H9 (cell line): ENCODE data around the gene TMEM200A. TPM values are rescaled to one million over a fixed set of nuclear protein-coding genes. Genes with fewer than 3 reads are reported as not detected.

Experiments used
- DNase-seq: peaks from one replicate; pipeline ENCODE4 v3.0.0-alpha.2; 2017
- H2AFZ ChIP-seq: one replicate; pipeline ENCODE4 v1.6.1; 2013; ENCODE audit warnings: mild to moderate bottlenecking, low read length, control low read depth, moderate library complexity
- H2AK5ac ChIP-seq: 2 replicates; pipeline ENCODE4 v1.6.1; 2013; ENCODE audit warnings: low read length, control low read depth, mixed read lengths; ENCODE audit not compliant: insufficient read length
- H2BK120ac ChIP-seq: one replicate; pipeline ENCODE4 v1.6.1; 2013; ENCODE audit warnings: low read depth, mild to moderate bottlenecking, low read length, control low read depth, inconsistent platforms; ENCODE audit not compliant: poor library complexity, severe bottlenecking
- H2BK12ac ChIP-seq: 2 replicates; pipeline ENCODE4 v1.6.1; 2013; ENCODE audit warnings: low read length, control low read depth, mixed read lengths, low read depth; ENCODE audit not compliant: insufficient read length
- H2BK15ac ChIP-seq: 2 replicates; pipeline ENCODE4 v1.6.1; 2013; ENCODE audit warnings: low read depth, low read length, control low read depth
- H2BK20ac ChIP-seq: one replicate; pipeline ENCODE4 v1.6.1; 2013; ENCODE audit warnings: low read depth, mild to moderate bottlenecking, low read length, control low read depth, inconsistent platforms; ENCODE audit not compliant: poor library complexity, severe bottlenecking
- H2BK5ac ChIP-seq: 2 replicates; pipeline ENCODE4 v1.6.1; 2013; ENCODE audit warnings: low read length, control low read depth, mixed read lengths; ENCODE audit not compliant: insufficient read length
- H3K14ac ChIP-seq: 2 replicates; pipeline ENCODE4 v1.6.1; 2013; ENCODE audit warnings: low read length, control low read depth; ENCODE audit not compliant: insufficient read depth
- H3K18ac ChIP-seq: 2 replicates; pipeline ENCODE4 v1.6.1; 2013; ENCODE audit warnings: low read depth, mild to moderate bottlenecking, mixed read lengths, low read length, control low read depth; ENCODE audit not compliant: insufficient read length
- H3K23ac ChIP-seq: 2 replicates; pipeline ENCODE4 v1.6.1; 2013; ENCODE audit warnings: low read length, control low read depth, mixed read lengths, low read depth; ENCODE audit not compliant: insufficient read length
- H3K23me2 ChIP-seq: 2 replicates; pipeline ENCODE4 v1.6.1; 2013; ENCODE audit warnings: low read depth, mild to moderate bottlenecking, mixed read lengths, low read length, control low read depth; ENCODE audit not compliant: insufficient read length, poor library complexity, severe bottlenecking
- H3K27ac ChIP-seq: 2 replicates; pipeline ENCODE4 v1.5.1; 2013; ENCODE audit warnings: low read length, control low read depth, mixed read lengths, low read depth; ENCODE audit not compliant: insufficient read length
- H3K27me3 ChIP-seq: 2 replicates; pipeline ENCODE4 v1.6.1; 2013; ENCODE audit warnings: low read length, control low read depth, inconsistent platforms; ENCODE audit not compliant: insufficient read depth
- H3K4ac ChIP-seq: 2 replicates; pipeline ENCODE4 v1.6.1; 2013; ENCODE audit warnings: low read depth, mild to moderate bottlenecking, control low read depth, inconsistent platforms, low read length, moderate library complexity
- H3K4me1 ChIP-seq: 2 replicates; pipeline ENCODE4 v1.6.1; 2013; ENCODE audit warnings: low read length, control low read depth, inconsistent platforms; ENCODE audit not compliant: insufficient read depth
- H3K4me2 ChIP-seq: 2 replicates; pipeline ENCODE4 v1.6.1; 2013; ENCODE audit warnings: low read length, control low read depth, mixed read lengths; ENCODE audit not compliant: insufficient read length, insufficient read depth
- H3K56ac ChIP-seq: 2 replicates; pipeline ENCODE4 v1.6.1; 2013; ENCODE audit warnings: low read depth, mild to moderate bottlenecking, mixed read lengths, low read length, control low read depth; ENCODE audit not compliant: insufficient read length
- H3K79me1 ChIP-seq: 2 replicates; pipeline ENCODE4 v1.6.1; 2013; ENCODE audit warnings: low read depth, mild to moderate bottlenecking, moderate library complexity, low read length, control low read depth, inconsistent platforms; ENCODE audit not compliant: insufficient read depth, poor library complexity, severe bottlenecking
- H3K79me2 ChIP-seq: 2 replicates; pipeline ENCODE4 v1.6.1; 2013; ENCODE audit warnings: low read length, control low read depth, inconsistent platforms; ENCODE audit not compliant: insufficient read depth
- H3K9ac ChIP-seq: 2 replicates; pipeline ENCODE4 v1.6.1; 2013; ENCODE audit warnings: low read length, control low read depth, mixed read lengths; ENCODE audit not compliant: insufficient read length; ENCODE audit errors: extremely low read depth
- H3K9me3 ChIP-seq: one replicate; pipeline ENCODE4 v1.6.1; 2013; ENCODE audit warnings: low read depth, low read length, inconsistent platforms; ENCODE audit not compliant: control insufficient read depth
- H3T11ph ChIP-seq: one replicate; pipeline ENCODE4 v1.6.1; 2013; ENCODE audit warnings: mild to moderate bottlenecking, low read length, control low read depth, inconsistent platforms
- H4K20me1 ChIP-seq: one replicate; pipeline ENCODE4 v1.6.1; 2013; ENCODE audit not compliant: control insufficient read depth, insufficient read length, insufficient read depth
- H4K5ac ChIP-seq: 2 replicates; pipeline ENCODE4 v1.6.1; 2013; ENCODE audit warnings: low read depth, mild to moderate bottlenecking, mixed read lengths, low read length, control low read depth; ENCODE audit not compliant: insufficient read length
- H4K8ac ChIP-seq: replicated peaks from 2 replicates; pipeline ENCODE4 v1.6.1; 2013; ENCODE audit warnings: low read length, control low read depth, mixed read lengths, low read depth; ENCODE audit not compliant: insufficient read length
- H4K91ac ChIP-seq: 2 replicates; pipeline ENCODE4 v1.6.1; 2013; ENCODE audit warnings: low read depth, mild to moderate bottlenecking, moderate library complexity, mixed read lengths, low read length, control low read depth; ENCODE audit not compliant: insufficient read length
- H3K27ac Mint-ChIP-seq, 3 experiments: 2 replicates in 2 of 3; 3 replicates in 1 of 3; pipeline ENCODE4 v1.8.0; 2020 to 2021; ENCODE audit warnings: mixed read lengths in 3 of 3, mild to moderate bottlenecking in 1 of 3, moderate library complexity in 1 of 3
- H3K27me3 Mint-ChIP-seq: 2 replicates; pipeline ENCODE4 v1.8.0; 2021; ENCODE audit warnings: low read depth, mild to moderate bottlenecking, moderate library complexity, mixed read lengths
- H3K36me3 Mint-ChIP-seq, 3 experiments: 2 replicates in 2 of 3; 3 replicates in 1 of 3; pipeline ENCODE4 v1.8.0; 2020 to 2021; ENCODE audit warnings: low read depth in 3 of 3, mixed read lengths in 3 of 3; ENCODE audit not compliant: insufficient read depth in 1 of 3
- H3K4me1 Mint-ChIP-seq, 2 experiments: 2 replicates each; pipeline ENCODE4 v1.8.0; 2020; ENCODE audit warnings: mixed read lengths in 2 of 2
- H3K4me3 Mint-ChIP-seq, 2 experiments: 2 replicates in 1 of 2; 3 replicates in 1 of 2; pipeline ENCODE4 v1.8.0; 2020 to 2021; ENCODE audit warnings: mild to moderate bottlenecking in 2 of 2, mixed read lengths in 2 of 2, moderate library complexity in 1 of 2
- H3K9me3 Mint-ChIP-seq, 2 experiments: 2 replicates in 1 of 2; 3 replicates in 1 of 2; pipeline ENCODE4 v1.8.0; 2020; ENCODE audit warnings: mild to moderate bottlenecking in 2 of 2, mixed read lengths in 2 of 2, moderate library complexity in 1 of 2
- WGBS: extraction: QIAGEN DNeasy Blood & Tissue Kit; methylation state at CpG from one replicate; pipeline ENCODE4 v1.1.7; 2013; ENCODE audit warnings: missing lambda C conversion rate, low lambda C conversion rate, mixed read lengths; ENCODE audit not compliant: insufficient read length; ENCODE audit errors: extremely low coverage; 5-methylcytosine and 5-hydroxymethylcytosine counted together
- total RNA-seq: library from RNA; stranded (reverse); gene quantifications from 2 replicates; pipeline ENCODE4 v1.2.1, GENCODE V29; 2021
- TF ChIP-seq, protein P1 (sequence below): fragments of 200-600 bp; sonication (generic); conservative IDR thresholded peaks from 3 replicates; pipeline ENCODE4 v1.8.0; 2021; ENCODE audit warnings: antibody characterized with exemption, mild to moderate bottlenecking

The TMEM200A gene
- total RNA-seq, 1 experiment from 2014 or later, result 6.1 TPM

DNA sequence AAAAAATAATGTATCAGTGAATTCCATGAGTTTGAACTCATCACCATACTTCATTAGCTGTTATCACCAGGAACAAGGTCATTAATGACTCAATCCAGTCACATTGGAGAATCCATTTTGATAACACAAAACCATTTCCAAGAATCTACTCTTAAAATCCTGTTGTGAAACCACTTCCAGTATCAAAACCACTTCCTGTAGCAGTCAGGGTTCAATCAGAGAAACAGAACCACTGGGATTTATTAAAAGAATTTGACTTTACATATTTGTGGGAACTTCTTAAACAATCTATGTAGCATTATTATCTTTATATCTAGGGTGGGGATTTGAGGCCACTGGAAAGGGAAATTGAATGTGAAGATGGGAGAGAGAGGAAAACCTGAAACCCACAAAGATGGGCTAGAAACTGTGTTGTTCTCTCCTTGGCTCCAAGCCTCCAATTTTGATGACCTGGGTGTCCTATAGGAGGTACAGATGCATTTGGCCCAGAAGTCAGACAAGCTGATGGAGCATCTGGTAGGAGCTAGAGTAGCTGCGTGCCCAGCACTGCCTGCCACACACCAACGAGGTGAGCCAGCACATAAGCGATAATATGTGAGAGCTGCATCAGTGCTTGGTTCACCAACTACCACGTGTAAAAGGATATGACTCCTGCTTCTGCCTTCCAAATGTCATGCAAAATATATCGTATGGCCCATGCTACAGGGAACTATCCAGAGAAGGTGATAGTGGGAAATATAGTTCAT, 117.0 kb downstream of the TMEM200A start:
- no peaks in the 10 kb centered on the region for H3K79me2 ChIP-seq
- H3K4me2 ChIP-seq, result no peak overlapping the region

More for the DNA sequence above, 117.0 kb downstream of the TMEM200A start:
- no peak overlapping the region for H3K9ac ChIP-seq
- H3K27me3 ChIP-seq, result no peaks in the 10 kb centered on the region
- H2BK5ac ChIP-seq, result no peak overlapping the region
- no peak overlapping the region for H2BK120ac ChIP-seq
- H2BK12ac ChIP-seq, result no peak overlapping the region
- H4K5ac ChIP-seq, result no peak overlapping the region
- H2AFZ ChIP-seq, result no peak overlapping the region
- no peak overlapping the region for H3K18ac ChIP-seq
- no peak overlapping the region for H2AK5ac ChIP-seq
- H3K4ac ChIP-seq, result no peak overlapping the region
- no peak overlapping the region for H2BK20ac ChIP-seq
- no peak overlapping the region for H3T11ph ChIP-seq
- H4K8ac ChIP-seq, result no peak overlapping the region
- Mint-ChIP-seq H3K4me3 (no peak overlapping the region), H3K27ac (no peak overlapping the region), H3K27me3 (no peaks in the 10 kb centered on the region; the same call in 1 of the 2 replicates), H3K9me3 (peaks cover 0 to 2% of the 10 kb centered on the region in 2 experiments; a peak in 1 of 5 replicates), H3K4me1 (no peaks in the 10 kb centered on the region), H3K36me3 (no peaks in the 10 kb centered on the region; a peak in 2 of 7 replicates)
- no peaks in the 10 kb centered on the region for H3K4me1 ChIP-seq
- no peaks in the 10 kb centered on the region for H4K20me1 ChIP-seq
- no peak overlapping the region for H2BK15ac ChIP-seq
- H3K23me2 ChIP-seq, result no peaks in the 10 kb centered on the region
- no CpG with 5 or more reads among the region's 5 CpGs for WGBS
- TF ChIP-seq, protein P1, sequence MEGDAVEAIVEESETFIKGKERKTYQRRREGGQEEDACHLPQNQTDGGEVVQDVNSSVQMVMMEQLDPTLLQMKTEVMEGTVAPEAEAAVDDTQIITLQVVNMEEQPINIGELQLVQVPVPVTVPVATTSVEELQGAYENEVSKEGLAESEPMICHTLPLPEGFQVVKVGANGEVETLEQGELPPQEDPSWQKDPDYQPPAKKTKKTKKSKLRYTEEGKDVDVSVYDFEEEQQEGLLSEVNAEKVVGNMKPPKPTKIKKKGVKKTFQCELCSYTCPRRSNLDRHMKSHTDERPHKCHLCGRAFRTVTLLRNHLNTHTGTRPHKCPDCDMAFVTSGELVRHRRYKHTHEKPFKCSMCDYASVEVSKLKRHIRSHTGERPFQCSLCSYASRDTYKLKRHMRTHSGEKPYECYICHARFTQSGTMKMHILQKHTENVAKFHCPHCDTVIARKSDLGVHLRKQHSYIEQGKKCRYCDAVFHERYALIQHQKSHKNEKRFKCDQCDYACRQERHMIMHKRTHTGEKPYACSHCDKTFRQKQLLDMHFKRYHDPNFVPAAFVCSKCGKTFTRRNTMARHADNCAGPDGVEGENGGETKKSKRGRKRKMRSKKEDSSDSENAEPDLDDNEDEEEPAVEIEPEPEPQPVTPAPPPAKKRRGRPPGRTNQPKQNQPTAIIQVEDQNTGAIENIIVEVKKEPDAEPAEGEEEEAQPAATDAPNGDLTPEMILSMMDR, result no peak
- H4K91ac ChIP-seq, result no peak overlapping the region
- H3K56ac ChIP-seq, result no peak overlapping the region
- H3K79me1 ChIP-seq, result no peaks in the 10 kb centered on the region
- H3K27ac ChIP-seq, result no peak overlapping the region
- no peak overlapping the region for H3K23ac ChIP-seq
- no peak for DNase-seq
- H3K14ac ChIP-seq, result no peak overlapping the region
- no peaks in the 10 kb centered on the region for H3K9me3 ChIP-seq
